Stimulated activated CD8-positive, alpha-beta memory T cell treated with anti-CD3 and anti-CD28 coated beads, Interleukin-7, amount 100 ng/mL, for 1 hour (primary cell): Measurements from ENCODE around the gene TLCD5.

Source experiments
- DNase-seq, 2 donors: peaks; one replicate each; pipeline ENCODE4 v3.0.0-alpha.2; 2020; ENCODE audit warnings: low read depth in 2 of 2

Gene TLCD5

DNA sequence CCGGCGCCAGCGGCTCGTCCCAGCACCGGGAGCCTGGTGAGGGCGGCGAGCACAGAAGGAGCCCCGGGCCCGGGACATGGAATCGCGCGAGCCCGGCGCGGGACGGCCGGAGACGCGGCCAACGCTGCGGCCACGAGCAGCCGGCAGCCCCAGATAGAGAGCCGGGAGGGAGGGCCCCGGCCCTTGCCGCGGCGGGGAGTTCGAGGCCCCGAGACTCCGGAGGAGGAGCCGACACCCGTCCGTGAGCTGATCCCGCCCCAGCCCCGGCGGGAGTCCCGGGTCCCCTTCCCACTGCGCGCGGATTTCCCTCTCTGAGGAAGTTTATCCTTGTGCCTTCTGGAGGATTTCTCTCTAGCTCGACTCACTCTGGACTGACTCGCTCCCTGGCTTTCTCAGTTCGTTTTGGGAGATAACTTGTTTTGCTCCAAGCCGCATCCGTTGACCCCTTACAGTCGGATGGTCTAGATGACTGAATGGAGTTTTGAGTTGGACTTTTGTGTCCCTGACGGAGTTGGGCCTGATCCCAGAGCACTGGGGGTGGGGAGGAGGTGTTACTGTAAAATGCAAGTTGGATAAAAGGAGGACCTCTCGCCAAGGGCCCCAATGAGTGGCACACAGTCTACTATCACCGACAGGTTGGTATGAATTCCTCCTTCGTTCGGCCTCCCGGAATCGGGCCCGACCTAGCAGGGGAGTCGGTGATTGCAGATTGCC is 11.7 kb downstream of the TLCD5 start:
- no peak for DNase-seq

DNA sequence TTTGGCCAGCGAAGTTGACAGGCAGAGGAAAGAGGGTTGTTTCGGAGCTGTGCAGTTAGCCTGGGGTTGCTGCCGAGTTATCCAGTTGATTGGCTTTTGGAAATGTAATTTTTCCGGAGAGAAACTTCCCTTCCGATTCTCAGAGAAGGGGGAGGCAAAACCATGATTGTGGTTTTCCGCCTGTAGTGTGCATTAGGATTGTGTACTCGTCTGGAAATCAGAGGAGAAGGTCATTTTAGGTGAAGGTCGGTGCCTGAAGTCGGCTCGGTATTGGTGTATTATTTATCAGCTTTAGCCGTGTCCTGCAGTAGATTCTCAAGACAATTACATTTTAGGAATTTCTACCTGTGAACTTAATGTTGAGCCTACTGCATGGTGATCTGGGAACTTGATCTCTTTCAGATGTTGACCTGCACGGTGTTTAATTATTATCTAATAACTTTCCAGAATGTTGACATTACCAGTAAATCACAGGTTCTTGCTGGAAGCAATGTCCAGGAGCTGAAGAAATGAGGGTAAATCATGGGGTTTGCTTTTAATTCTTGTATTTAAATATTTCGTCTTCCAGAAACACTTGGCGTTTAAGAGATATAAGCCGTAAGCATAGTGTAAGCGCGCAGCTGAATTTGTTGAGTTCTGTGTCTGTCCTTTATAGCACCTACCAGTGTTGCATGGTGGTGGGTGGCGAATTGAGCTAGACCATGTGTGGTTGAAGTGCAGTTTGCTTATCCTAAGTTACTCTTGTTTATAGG is 12.4 kb downstream of the TLCD5 start:
- no peak for DNase-seq

DNA sequence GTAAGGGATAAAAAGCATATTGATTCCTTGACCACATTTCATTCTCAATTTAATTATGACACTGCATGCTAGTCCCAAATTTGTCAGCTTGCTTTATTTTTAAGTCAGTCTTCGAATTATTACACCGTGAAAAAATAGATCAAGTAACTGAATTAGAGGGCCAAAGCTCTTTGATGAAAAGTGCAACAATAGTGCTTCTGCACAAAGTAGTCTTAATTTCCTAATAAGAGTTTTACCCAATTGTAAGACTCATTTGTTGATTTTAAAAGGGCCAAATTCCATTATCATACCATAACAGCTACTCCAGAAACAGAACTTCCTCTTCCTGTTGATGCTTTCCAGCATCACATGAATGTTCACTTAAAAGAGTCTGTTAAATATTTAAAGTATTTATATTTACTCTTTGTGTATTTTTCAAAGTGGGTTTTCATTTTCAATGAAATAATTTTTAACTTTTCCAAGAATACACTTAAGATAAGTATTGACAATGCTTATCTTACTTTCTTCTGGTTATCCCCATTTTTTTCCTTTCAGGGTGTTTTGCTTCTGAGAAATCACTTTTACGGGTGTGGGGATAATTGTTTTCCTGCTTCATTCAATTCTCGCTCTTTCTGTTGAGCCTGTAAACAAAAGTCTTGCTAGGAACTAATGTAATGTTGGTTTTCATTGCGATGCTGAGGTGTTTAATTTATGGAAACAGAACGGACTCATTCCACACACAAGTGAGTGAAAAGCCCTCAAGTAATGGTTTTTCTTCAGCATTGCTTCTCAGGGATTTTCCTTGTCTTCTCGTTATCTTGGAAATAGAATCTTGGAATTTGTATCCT is 13.2 kb downstream of the TLCD5 start:
- DNase-seq = no peak

DNA sequence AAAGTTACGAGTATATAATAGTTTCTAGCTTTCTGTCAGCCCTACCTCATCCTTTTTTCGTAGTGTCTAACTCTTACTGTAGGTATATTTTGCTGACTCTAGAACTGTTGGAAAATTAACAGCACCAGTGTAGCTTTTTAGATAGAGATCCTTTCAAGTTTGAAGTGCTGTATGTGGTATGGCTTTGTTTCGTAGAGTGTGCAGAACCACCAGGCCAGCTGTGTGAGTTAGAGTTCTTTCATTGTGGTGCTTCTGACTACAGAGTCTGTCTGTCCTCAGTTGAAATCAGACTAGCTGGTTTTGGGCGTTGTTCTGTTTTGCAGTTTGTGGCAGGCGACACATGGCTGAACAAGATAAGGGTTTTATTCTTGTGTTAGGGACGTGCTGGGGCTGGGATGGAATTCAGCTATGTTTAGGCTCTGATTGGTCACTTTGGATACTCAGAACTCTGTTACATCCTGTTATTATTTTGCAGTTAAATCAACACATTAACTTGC is 14.3 kb downstream of the TLCD5 start:
- DNase-seq = no peak

DNA sequence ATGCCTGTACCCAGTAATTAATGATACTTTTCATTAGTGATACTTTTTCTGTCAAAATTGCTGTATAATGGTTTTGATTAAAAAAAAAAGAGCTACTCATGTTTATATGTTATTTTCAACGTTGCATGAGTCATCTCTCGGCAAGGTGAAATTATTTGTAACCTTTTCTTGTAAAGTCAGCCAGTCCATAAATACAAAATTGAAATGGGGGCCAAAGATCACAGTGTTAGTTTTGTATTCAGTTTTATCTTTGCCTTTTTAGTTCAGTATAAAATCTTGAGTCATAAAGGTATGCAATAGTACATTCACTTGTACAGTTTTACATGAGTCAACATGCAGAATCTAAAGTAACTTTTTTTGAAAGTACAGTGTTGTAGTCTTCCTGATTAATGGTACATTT is 15.4 kb downstream of the TLCD5 start:
- no peak for DNase-seq

DNA sequence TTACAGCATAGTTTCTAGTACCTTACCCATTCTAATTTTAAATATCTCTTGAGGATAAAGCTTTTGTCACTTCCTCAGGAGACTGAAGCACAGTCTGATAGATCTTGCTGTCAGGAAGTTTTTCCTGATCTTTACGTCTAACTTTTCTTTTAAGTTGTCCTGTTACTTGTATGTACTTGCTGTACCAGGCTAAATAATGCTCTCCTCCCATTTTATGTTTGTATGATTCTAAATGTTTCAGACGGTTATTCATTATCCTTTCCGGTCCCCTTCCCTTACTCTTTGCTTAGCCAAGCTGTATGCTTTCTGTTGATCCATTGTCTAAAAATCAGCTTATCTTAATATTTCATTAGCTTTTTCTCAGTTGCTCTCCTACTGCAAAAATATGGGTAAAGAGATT is 17.1 kb downstream of the TLCD5 start:
- no peak for DNase-seq

DNA sequence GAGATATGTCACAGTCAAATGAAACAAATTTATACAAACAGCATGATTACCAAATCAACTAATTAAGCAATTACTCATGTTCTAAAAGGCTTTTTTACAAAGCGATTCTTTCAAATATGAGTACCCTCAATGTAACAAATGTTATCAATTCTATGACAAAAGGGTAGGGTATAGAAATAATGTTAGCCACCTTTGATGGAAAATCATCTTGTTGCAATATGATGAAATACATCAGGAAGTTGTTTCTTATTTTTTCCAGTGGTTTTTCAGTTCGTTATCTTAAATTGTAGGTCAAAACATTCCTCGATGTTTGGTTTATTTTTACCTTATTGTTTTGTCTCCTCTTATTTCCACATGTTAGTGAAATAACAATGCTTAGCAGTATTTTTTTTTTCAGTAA is 17.6 kb downstream of the TLCD5 start:
- DNase-seq = no peak

DNA sequence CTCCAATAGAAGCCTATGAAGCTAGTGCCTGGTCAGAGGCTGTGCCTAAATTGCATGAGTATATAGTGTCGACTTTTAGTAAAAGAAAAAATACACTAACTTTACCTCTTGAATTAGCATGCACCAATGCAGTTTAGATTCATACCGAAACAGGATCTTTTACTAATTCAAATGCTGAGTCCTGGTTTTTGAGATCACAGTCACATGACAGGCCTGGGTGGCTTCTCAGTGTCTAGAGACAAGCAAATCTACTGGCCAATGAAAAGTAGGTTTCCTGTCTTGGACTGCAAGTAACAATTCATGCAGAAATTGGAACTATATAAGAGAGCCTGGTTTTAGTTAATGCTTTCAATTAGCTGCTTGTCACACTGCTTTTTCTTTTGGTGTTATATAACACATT is 18.3 kb downstream of the TLCD5 start:
- DNase-seq = no peak

DNA sequence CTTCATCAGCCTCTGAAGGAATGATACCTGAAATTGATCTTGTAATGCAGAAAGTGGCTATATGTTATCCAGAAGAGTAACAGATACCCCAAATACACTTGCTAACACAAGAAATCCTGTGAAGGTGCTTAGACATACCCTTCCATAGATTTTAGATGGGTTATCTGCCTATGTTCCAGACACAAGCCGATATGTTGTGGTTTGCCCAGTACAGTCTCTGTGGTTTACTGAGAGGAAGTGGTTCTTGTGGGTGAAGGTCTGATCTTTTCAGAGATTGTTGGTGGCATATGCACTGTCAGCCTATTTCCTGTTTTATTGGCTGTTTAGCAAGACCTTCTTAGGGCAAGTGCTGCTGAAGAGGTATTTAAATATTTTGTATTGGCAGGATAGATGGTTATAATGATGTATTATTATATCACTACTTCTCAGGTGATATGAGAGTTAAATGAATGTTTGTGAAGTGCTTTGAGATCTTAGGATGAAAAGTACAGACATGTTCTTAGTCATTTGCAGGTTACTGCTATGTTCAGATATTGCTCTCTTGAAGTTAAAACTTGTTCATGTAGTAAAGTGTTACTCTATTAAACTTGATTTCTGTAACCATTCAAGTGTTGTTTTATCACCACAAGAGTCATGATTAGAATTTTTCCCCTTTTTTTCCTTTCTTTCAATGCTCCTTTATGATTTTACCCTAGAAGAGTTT is 19.4 kb downstream of the TLCD5 start:
- DNase-seq = no peak

DNA sequence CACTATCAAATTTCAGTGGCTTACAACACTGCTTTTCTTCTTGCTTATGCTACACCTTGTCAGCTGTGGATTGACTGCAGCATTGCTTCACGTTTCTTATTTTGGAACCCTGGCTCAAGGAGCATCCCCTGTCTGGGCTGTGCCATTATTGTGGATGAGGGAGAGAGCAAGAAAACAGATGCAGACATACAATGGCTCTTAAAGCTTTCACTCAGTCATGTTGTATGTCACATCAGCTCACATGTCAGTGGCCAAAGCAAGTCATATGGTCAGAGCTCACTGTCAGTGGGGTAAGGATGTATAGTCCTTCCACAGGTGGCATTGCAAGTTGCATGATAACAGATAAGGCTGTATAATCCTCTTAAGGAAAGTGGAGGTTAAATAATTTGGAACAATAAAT is 21.1 kb downstream of the TLCD5 start:
- DNase-seq = no peak

DNA sequence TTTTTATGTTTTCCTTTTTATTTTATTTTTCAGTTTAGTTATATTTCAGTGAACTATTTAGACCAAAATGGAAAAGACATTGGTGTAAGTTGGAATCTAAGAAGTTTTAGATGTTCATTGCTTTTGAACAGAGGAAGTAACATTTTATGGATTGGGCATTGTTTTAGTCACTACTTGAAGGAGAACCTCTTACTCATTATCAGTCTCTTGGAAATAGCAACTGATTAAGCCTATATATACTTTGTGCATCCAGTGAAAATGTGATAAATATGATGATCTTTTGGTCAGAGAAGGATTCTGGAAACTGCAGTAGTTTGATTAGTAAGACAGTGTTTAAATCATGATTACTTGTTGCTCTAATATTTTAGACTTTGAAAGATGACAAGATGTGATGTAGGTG is 25.5 kb downstream of the TLCD5 start:
- no peak for DNase-seq

DNA sequence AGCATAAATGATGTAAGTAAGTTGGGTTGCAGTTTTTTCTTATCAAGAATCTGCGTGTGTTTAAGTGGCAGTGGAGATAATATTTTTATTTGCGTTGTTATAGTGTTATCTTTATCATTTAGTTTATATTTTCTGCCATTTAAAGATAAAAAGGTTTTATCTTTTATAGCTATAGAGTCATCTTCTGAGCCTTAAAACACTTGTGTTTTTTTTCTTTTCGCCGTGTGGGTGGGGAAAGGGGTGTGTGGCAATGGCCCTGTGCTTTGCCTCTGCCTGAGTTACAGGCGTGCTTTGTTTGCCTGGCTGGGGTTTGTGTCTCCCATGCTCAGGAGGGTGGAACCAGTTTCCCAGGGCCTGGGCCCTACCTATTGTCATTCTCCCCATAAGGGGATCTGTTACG is 27.3 kb downstream of the TLCD5 start:
- no peak for DNase-seq

DNA sequence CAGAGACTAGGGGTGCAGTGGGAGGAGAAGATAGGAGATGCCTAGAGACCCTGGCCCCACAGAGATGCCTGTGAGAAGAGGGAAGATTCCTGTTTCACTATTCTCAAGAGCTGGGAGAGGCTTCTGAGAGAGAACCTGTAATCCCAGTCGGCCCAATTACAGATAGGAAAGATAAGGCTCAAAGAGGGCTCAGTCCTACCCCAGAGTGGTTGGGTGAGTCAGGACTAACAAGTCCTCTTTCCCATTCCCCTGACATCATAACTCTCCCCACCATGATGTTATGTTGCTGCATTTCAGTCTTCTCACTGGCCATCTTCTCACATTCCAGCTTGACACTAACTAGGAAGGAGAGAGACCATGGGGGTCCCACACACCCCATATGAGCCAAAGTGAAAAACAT is 29.0 kb downstream of the TLCD5 start:
- DNase-seq = no peak

DNA sequence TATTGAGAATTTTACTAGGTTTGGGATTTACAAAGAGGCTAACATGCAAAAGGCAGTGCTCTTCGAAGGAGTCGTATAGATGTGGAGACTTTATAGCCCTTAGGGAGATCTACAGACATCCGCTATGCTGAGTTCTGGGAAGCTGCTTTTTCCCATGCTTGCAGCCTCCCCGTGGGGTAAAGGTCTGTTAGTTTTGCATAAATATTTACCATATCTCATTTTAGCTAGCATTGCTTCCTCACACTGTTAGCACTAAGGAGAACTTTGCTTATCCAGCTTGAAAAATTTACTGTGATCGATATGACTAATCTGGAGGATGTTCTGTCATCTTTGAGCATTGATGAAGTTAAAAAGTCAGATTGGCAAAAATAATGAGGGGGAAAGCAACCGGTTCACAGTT is 29.7 kb downstream of the TLCD5 start:
- DNase-seq = no peak

DNA sequence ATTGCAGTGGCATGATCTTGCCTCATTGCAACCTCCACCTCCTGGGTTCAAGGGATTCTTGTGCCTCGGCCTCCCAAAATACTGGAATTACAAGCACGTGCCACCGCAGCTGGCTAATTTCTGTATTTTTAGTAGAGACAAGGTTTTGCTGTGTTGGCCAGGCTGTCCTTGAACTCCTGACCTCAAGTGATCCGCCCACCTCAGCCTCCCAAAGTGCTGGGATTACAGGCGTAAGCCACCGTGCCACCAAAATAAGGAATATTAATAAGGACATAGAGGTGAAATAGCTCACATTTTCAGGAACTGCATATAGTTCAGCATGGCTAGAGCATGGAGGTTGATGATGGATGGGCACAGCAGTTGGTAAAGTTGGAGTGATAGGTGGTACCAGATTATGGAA is 32.5 kb downstream of the TLCD5 start:
- no peak for DNase-seq

DNA sequence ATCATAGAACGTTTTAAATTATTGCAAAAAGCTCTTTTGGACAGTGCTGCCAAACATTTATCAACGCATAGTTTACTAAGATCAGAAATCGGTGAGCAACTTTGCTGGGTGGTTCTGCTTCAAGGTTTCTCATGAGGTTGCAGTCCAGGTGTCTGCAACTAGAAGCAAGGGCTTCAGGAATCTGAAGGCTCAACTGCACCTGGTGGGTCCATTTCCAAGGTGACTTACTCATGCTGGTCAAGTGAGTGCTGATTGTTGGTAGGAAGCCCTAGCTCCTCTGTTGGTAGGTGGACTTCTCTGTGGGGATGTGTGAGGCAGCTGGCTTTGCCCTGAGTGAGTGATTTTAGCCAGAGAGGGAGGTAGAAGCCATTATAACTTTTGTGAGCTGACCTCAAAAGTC is 33.6 kb downstream of the TLCD5 start:
- no peak for DNase-seq

DNA sequence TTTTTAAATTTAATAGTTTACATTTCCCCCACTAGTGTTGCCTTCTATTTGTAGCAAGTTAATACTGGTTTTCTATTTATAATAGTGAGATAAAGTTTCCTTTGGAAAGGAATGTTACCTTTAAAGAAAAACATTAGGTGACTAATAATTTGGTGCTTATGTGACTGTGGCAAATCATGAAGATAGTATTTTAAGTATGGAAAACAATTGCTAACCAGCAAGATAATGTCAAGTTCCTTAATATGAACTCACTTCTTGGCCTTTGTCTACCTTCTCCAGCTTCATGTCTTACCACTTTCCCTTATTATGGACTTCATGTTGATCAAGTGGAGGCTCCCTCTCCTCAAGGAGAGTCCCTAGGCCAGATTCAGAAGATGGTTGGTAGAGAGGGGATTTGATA is 38.3 kb downstream of the TLCD5 start:
- DNase-seq = no peak

DNA sequence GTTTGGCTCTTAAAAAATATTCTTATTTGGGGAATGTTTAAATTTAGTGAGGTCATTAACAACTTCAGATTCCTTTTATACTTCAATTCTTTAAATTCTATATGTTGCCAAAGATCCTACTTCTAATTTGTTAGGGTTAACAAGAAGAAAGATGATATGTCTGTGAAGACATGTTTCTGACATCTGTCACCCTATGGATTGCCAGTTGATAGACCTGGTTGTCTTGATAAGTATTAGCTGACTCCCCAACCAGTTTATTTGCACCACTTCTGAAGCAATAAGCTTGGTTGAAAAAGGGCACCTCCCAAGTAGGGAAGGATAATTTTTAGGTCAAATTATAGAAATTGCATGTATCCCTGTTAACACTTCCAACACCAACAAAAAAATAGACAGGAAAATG is 40.4 kb downstream of the TLCD5 start:
- no peak for DNase-seq

DNA sequence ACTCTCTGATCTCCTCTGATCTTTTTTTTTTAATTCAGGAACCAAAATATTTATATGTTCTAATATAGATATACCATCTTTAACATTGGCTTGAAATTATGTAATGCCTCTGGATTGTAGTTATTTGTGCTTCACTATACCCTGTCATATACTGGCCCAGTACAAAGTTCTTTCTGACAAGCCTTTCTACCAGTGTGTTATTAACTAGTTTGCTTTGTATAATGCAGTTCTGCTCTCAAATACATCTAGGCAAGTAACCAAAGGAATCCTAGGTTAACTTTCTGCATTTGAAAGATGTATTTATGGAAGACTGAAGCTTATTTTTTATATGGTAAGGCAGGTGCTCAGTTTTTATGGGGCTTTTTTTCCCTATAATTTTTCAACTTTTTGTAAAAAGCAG is 47.2 kb downstream of the TLCD5 start:
- no peak for DNase-seq

DNA sequence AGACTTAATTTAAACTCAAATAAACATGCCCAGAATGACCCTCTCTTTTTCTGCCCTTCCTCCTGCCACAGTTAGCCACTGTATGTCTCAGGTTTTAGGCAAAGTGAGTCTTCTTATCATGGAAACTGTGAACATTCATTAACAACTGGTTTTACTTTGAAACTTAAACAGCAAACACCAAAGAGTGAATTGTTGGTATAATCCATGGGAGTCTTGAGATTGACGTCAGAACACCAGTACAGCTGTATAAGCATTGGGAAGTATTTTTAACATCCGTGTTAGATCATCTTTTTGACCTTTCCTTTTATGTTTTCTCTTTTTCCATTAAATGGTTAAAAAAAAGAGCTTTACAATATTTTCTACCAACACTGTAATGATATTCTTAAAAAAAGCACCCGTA is 50.0 kb downstream of the TLCD5 start:
- DNase-seq = no peak

DNA sequence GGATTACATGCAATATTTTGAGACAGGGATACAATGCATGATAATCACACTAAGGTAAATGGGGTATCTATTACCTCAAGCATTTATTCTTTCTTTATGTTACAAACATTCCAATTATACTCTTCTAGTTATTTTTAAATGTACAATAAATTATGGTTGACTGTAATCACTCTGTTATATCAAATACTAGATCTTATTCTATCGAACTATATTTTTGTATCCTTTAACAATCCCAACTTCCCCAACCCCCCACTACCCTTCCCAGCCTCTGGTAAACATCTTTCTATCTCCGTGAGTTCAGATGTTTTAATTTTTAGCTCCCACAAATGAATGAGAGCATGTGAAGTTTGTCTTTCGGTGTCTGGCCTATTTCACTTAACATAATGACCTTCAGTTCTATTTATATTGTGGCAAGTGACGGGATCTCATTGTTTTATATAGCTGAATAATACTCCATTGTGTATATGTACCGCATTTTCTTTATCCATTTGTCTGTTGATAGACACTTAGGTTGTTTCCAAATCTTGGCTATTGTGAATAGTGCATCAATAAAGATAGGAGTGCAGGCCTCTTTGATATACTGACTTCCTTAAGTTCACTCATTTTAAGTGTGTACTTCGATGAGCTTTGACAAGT is 51.6 kb downstream of the TLCD5 start:
- no peak for DNase-seq

DNA sequence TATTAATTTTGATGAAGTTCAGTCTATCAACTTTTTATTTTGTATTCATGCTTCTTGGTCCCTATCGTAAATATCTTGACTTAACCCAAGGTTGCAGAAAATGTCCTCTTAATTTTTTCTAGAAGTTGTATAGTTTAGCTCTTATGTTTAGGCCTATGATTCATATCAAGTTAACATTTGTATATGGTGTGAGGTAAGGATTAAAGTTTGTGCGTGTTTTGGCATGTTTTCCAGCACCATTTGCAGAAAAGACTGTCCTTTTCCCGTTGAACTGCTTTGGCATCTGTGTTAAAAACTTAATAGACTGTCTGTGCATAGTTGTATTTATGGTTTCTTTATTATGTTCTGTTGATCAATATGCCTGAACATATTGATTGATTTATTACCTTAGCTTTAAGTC is 53.4 kb downstream of the TLCD5 start:
- no peak for DNase-seq
